Nephron progenitor cell (in vitro differentiated cells): Measurements from ENCODE around the gene TMEM14B.

Experiments used
- DNase-seq: peaks from one replicate; pipeline ENCODE4 v3.0.0; 2021
- H3K27ac Mint-ChIP-seq: 2 replicates; pipeline ENCODE4 v1.8.0; 2021; ENCODE audit warnings: mild to moderate bottlenecking, moderate library complexity, mixed read lengths
- H3K27me3 Mint-ChIP-seq: 2 replicates; pipeline ENCODE4 v1.8.0; 2021; ENCODE audit warnings: mild to moderate bottlenecking, low read depth, mixed read lengths; ENCODE audit not compliant: poor library complexity
- H3K36me3 Mint-ChIP-seq: 2 replicates; pipeline ENCODE4 v1.8.0; 2021; ENCODE audit warnings: low read depth, mixed read lengths
- H3K4me1 Mint-ChIP-seq: 2 replicates; pipeline ENCODE4 v1.8.0; 2021; ENCODE audit warnings: mixed read lengths
- H3K4me3 Mint-ChIP-seq: 2 replicates; pipeline ENCODE4 v1.8.0; 2021; ENCODE audit warnings: mild to moderate bottlenecking, moderate library complexity, mixed read lengths
- H3K9me3 Mint-ChIP-seq: 2 replicates; pipeline ENCODE4 v1.8.0; 2021; ENCODE audit warnings: mild to moderate bottlenecking, moderate library complexity, mixed read lengths
- CTCF ChIP-seq: fragments of 200-600 bp; sonication (generic); IDR thresholded peaks from 2 replicates; pipeline ENCODE4 v1.5.0; 2021; ENCODE audit warnings: antibody characterized with exemption

Gene TMEM14B

GRCh38 chr6:10778230-10778629 lies 30.6 kb downstream of the TMEM14B start:
- no peak for DNase-seq
- no peaks in the 10 kb centered on the region for H3K27me3 Mint-ChIP-seq
- no peaks in the 10 kb centered on the region for H3K9me3 Mint-ChIP-seq
- no peak for TF ChIP-seq CTCF
- H3K36me3 Mint-ChIP-seq: peaks cover 54% of the 10 kb centered on the region
- no peak overlapping the region for H3K4me3 Mint-ChIP-seq
- H3K27ac Mint-ChIP-seq: no peak overlapping the region
- no peaks in the 10 kb centered on the region for H3K4me1 Mint-ChIP-seq

- TF ChIP-seq CTCF: no peak
- Mint-ChIP-seq H3K36me3 (peaks cover 58% of the 10 kb centered on the region), H3K27ac (no peak overlapping the region), H3K9me3 (no peaks in the 10 kb centered on the region), H3K27me3 (no peaks in the 10 kb centered on the region), H3K4me3 (no peak overlapping the region), H3K4me1 (no peaks in the 10 kb centered on the region)
- DNase-seq: no peak
Measured at GRCh38 chr6:10779076-10779475, 31.5 kb downstream of the TMEM14B start.

- peaks cover 48% of the 10 kb centered on the region for H3K36me3 Mint-ChIP-seq
- no peak overlapping the region for H3K4me3 Mint-ChIP-seq
- H3K9me3 Mint-ChIP-seq: peaks cover 3% of the 10 kb centered on the region
- no peak overlapping the region for H3K27ac Mint-ChIP-seq
- no peak for TF ChIP-seq CTCF
- H3K4me1 Mint-ChIP-seq: no peaks in the 10 kb centered on the region
- no peaks in the 10 kb centered on the region for H3K27me3 Mint-ChIP-seq
- DNase-seq: no peak
Measured at GRCh38 chr6:10791673-10792072, 44.1 kb downstream of the TMEM14B start.

- Mint-ChIP-seq H3K9me3 (peaks cover under 1% of the 10 kb centered on the region), H3K36me3 (peaks cover 44% of the 10 kb centered on the region), H3K27ac (no peak overlapping the region), H3K4me3 (no peak overlapping the region), H3K27me3 (no peaks in the 10 kb centered on the region), H3K4me1 (no peaks in the 10 kb centered on the region)
- DNase-seq: no peak
- TF ChIP-seq CTCF: no peak
Measured at GRCh38 chr6:10792101-10792500, 44.5 kb downstream of the TMEM14B start.

- Mint-ChIP-seq H3K9me3 (no peaks in the 10 kb centered on the region), H3K4me1 (no peaks in the 10 kb centered on the region), H3K4me3 (no peak overlapping the region), H3K27ac (no peak overlapping the region), H3K27me3 (no peaks in the 10 kb centered on the region), H3K36me3 (peaks cover 42% of the 10 kb centered on the region)
- no peak for DNase-seq
- no peak for TF ChIP-seq CTCF
Measured at GRCh38 chr6:10793035-10793434, 45.4 kb downstream of the TMEM14B start.

- TF ChIP-seq CTCF: no peak
- Mint-ChIP-seq H3K36me3 (peaks cover 39% of the 10 kb centered on the region), H3K4me1 (no peaks in the 10 kb centered on the region), H3K27me3 (no peaks in the 10 kb centered on the region), H3K27ac (no peak overlapping the region), H3K9me3 (no peaks in the 10 kb centered on the region), H3K4me3 (no peak overlapping the region)
- no peak for DNase-seq
Measured at GRCh38 chr6:10793695-10794094, 46.1 kb downstream of the TMEM14B start.
